SU-DHL-6 (cell line): ENCODE results near the gene COA8.

Experiments used
- EZH2phosphoT487 ChIP-seq: fragments of 200-600 bp; sonication (generic), shearing (Covaris generic); conservative IDR thresholded peaks from 2 replicates; pipeline ENCODE4 v1.6.1; 2018; ENCODE audit warnings: mild to moderate bottlenecking, antibody characterized with exemption, low read length, moderate library complexity, mixed read lengths
- TF ChIP-seq, protein P1 (sequence below): fragments of 200-600 bp; sonication (generic); IDR thresholded peaks from one replicate; pipeline ENCODE4 v1.5.1; 2017; ENCODE audit warnings: antibody characterized with exemption, mild to moderate bottlenecking, low read length, moderate library complexity; ENCODE audit not compliant: insufficient read depth, poor library complexity, severe bottlenecking

- TF ChIP-seq, protein P1, sequence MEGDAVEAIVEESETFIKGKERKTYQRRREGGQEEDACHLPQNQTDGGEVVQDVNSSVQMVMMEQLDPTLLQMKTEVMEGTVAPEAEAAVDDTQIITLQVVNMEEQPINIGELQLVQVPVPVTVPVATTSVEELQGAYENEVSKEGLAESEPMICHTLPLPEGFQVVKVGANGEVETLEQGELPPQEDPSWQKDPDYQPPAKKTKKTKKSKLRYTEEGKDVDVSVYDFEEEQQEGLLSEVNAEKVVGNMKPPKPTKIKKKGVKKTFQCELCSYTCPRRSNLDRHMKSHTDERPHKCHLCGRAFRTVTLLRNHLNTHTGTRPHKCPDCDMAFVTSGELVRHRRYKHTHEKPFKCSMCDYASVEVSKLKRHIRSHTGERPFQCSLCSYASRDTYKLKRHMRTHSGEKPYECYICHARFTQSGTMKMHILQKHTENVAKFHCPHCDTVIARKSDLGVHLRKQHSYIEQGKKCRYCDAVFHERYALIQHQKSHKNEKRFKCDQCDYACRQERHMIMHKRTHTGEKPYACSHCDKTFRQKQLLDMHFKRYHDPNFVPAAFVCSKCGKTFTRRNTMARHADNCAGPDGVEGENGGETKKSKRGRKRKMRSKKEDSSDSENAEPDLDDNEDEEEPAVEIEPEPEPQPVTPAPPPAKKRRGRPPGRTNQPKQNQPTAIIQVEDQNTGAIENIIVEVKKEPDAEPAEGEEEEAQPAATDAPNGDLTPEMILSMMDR = peak; percentile 51
- no peak for TF ChIP-seq EZH2phosphoT487
Measured at GRCh38 chr14:103520657-103521437, 41.9 kb upstream of the COA8 start.
